Esophagus muscularis mucosa (tissue), 3 donors: Measurements from ENCODE around the gene ZNF780A.

ENCODE experiments used
- POLR2A ChIP-seq: fragments of 450-650 bp; IDR thresholded peaks from one replicate; pipeline ENCODE4 v1.6.1; 2017; ENCODE audit warnings: antibody characterized with exemption, moderate library complexity, mild to moderate bottlenecking, low read depth
- POLR2AphosphoS5 ChIP-seq, 2 donors: sonication (generic); formaldehyde crosslinking; IDR thresholded peaks; one replicate each; pipeline ENCODE4 v1.6.1; 2017; ENCODE audit warnings: antibody characterized with exemption in 2 of 2
- TF ChIP-seq, protein P1 (sequence below), 3 experiments: fragments of 200-600 bp in 2 of 3; fragments of 450-650 bp in 1 of 3; sonication (generic) in 2 of 3; IDR thresholded peaks; one replicate each; pipeline ENCODE4 v1.5.1; 2017 to 2019; ENCODE audit warnings: antibody characterized with exemption in 3 of 3, mild to moderate bottlenecking in 2 of 3, moderate library complexity in 1 of 3

DNA sequence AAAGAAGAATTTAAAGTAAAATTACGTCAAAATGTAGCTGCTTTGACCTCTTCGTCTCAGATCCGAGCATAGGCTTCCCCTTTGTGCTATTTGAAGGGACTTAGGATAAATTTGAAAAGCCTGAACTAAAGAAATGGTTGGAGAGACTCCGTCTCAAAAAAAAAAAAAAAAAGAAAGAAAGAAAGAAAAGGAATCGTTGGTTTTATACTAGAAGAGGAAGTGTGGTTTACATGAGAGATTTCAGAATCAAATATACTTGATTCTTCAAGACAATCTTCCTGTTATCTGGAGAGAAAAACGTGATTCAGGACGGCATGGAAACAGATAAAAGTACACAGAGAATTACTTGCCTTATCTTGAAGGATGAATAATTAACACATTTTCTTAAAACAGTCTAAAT lies 34.2 kb downstream of the ZNF780A start:
- TF ChIP-seq, protein P1, sequence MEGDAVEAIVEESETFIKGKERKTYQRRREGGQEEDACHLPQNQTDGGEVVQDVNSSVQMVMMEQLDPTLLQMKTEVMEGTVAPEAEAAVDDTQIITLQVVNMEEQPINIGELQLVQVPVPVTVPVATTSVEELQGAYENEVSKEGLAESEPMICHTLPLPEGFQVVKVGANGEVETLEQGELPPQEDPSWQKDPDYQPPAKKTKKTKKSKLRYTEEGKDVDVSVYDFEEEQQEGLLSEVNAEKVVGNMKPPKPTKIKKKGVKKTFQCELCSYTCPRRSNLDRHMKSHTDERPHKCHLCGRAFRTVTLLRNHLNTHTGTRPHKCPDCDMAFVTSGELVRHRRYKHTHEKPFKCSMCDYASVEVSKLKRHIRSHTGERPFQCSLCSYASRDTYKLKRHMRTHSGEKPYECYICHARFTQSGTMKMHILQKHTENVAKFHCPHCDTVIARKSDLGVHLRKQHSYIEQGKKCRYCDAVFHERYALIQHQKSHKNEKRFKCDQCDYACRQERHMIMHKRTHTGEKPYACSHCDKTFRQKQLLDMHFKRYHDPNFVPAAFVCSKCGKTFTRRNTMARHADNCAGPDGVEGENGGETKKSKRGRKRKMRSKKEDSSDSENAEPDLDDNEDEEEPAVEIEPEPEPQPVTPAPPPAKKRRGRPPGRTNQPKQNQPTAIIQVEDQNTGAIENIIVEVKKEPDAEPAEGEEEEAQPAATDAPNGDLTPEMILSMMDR (IDR thresholded peaks at IDR 0.05), result no peak
- TF ChIP-seq POLR2AphosphoS5 (IDR thresholded peaks at IDR 0.05), result no peak
- no peak for TF ChIP-seq POLR2A
